Skeletal muscle tissue (tissue), 4 donors: Measurements from ENCODE around the gene ATP9B. TPM values are rescaled to one million over a fixed set of nuclear protein-coding genes. Genes with fewer than 3 reads are reported as not detected.

ENCODE experiments used
- H3K27ac ChIP-seq: one replicate; pipeline ENCODE4 v1.7.0; 2013; ENCODE audit warnings: mild to moderate bottlenecking, low read depth, low read length, inconsistent platforms
- H3K27me3 ChIP-seq, 3 donors: one replicate each; pipeline ENCODE4 v1.7.0; 2013; ENCODE audit warnings: low read length in 3 of 3; ENCODE audit not compliant: control insufficient read depth in 3 of 3, insufficient read depth in 3 of 3
- H3K36me3 ChIP-seq, 3 donors: one replicate each; pipeline ENCODE4 v1.7.0; 2013; ENCODE audit warnings: low read length in 3 of 3; ENCODE audit not compliant: control insufficient read depth in 3 of 3, insufficient read depth in 3 of 3
- H3K4me1 ChIP-seq, 3 donors: one replicate each; pipeline ENCODE4 v1.7.0; 2013; ENCODE audit warnings: low read length in 3 of 3, mild to moderate bottlenecking in 3 of 3; ENCODE audit not compliant: control insufficient read depth in 3 of 3, insufficient read depth in 3 of 3
- H3K4me3 ChIP-seq, 3 donors: one replicate each; pipeline ENCODE4 v1.7.0; 2013; ENCODE audit warnings: low read length in 3 of 3
- H3K9ac ChIP-seq, 3 donors: one replicate each; pipeline ENCODE4 v1.7.0; 2013; ENCODE audit warnings: low read length in 3 of 3, mild to moderate bottlenecking in 3 of 3, moderate library complexity in 2 of 3, low read depth in 1 of 3
- H3K9me3 ChIP-seq, 3 donors: one replicate each; pipeline ENCODE4 v1.7.0; 2013; ENCODE audit warnings: low read length in 3 of 3; ENCODE audit not compliant: control insufficient read depth in 3 of 3
- total RNA-seq: library from RNA; depleted of rRNA; stranded (reverse); fragments of >200 nt; gene quantifications from one replicate; pipeline ENCODE4 v1.2.3, GENCODE V29; 2014
- donor health status: Osteomylitis.

ATP9B gene
- total RNA-seq, 1 donor from 2014 or later = 83.0 TPM

- Histone ChIP-seq H3K27ac (no peak overlapping the region), H3K27me3 (no peaks in the 10 kb centered on the region), H3K4me1 (no peaks in the 10 kb centered on the region), H3K9me3 (no peaks in the 10 kb centered on the region), H3K36me3 (peaks cover 17 to 21% (median 18%) of the 10 kb centered on the region in 3 donors), H3K4me3 (no peak overlapping the region), H3K9ac (no peak overlapping the region)
Measured at GRCh38 chr18:79353267-79353666, 284.1 kb downstream of the ATP9B start.

- Histone ChIP-seq H3K9ac (no peak overlapping the region), H3K4me3 (no peak overlapping the region), H3K4me1 (no peaks in the 10 kb centered on the region), H3K9me3 (no peaks in the 10 kb centered on the region), H3K27me3 (no peaks in the 10 kb centered on the region), H3K36me3 (peaks cover 17 to 21% (median 18%) of the 10 kb centered on the region in 3 donors), H3K27ac (no peak overlapping the region)
Measured at GRCh38 chr18:79354350-79354749, 285.2 kb downstream of the ATP9B start.

- Histone ChIP-seq H3K27ac (no peak overlapping the region), H3K36me3 (peaks cover 12 to 20% (median 16%) of the 10 kb centered on the region in 3 donors), H3K9me3 (no peaks in the 10 kb centered on the region), H3K4me3 (no peak overlapping the region), H3K4me1 (no peaks in the 10 kb centered on the region), H3K27me3 (no peaks in the 10 kb centered on the region), H3K9ac (no peak overlapping the region)
Measured at GRCh38 chr18:79355433-79356335, 286.5 kb downstream of the ATP9B start.

DNA sequence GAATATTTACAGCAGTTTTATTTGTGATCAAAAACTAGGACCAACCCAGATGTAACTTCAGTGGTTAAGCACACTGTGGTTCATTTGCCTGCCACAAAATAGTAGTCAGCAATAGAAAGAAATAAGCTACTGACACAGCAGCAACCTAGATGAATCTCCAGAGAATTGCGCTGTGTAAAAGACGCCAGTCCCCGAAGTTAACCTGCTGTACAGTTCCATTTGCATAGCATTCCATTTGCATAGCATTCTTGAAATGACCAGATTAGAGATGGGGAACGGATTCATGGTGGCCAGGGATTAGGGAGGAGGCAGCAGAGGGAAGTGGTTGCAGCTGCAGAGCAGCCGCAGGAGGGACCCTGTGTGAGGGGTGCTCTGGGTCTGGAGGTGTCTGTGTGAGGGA is 287.2 kb downstream of the ATP9B start:
- Histone ChIP-seq H3K4me1 (no peaks in the 10 kb centered on the region), H3K36me3 (peaks cover 18 to 25% (median 22%) of the 10 kb centered on the region in 3 donors)

GRCh38 chr18:79360933-79361332 is 291.7 kb downstream of the ATP9B start:
- no peaks in the 10 kb centered on the region for H3K9me3 ChIP-seq

More for the DNA sequence above, 287.2 kb downstream of the ATP9B start:
- Histone ChIP-seq H3K4me3 (no peak overlapping the region), H3K9me3 (no peaks in the 10 kb centered on the region), H3K9ac (no peak overlapping the region), H3K27me3 (no peaks in the 10 kb centered on the region), H3K27ac (no peak overlapping the region)

DNA sequence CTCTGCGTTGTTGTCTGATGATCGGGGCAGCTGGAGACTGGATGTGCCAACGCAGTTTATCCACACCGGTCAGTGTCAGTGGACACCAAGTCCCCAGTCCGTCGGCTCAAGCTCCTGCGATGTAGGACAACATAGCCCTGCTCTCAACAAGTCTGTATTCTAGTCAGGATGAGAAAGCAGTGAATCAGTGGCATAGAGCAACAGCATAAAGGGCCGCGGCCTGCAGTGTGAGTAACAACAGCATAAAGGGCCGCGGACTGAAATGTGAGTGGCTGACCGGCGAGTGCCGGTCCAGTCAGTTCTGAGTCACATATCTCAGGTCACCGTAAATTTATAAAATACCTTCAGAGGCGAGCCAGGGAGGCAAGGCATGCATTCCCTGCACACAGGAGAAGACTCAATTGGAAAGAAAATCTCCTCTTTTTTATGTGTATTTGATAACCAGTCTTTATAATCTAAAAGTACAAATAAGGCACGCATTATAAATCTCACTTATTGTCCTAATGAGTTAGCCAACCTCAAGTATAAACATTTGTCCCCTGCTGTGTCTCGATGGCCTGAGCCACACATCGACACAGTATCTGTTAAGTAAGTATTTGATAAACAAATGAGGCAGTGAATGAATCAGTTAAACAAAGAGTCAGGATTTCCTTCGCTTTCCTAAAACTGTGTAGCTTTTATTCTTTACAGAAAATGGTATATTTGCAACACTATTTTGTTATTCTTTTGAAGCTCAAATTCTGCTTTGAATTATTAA is 292.8 kb downstream of the ATP9B start:
- Histone ChIP-seq H3K27ac (no peak overlapping the region), H3K4me3 (no peak overlapping the region), H3K36me3 (peaks cover 27 to 48% (median 33%) of the 10 kb centered on the region in 3 donors), H3K4me1 (no peaks in the 10 kb centered on the region), H3K9me3 (no peaks in the 10 kb centered on the region), H3K9ac (no peak overlapping the region), H3K27me3 (no peaks in the 10 kb centered on the region)

More at GRCh38 chr18:79360933-79361332, 291.7 kb downstream of the ATP9B start:
- Histone ChIP-seq H3K27ac (no peak overlapping the region), H3K9ac (no peak overlapping the region), H3K4me1 (no peaks in the 10 kb centered on the region), H3K4me3 (no peak overlapping the region), H3K27me3 (no peaks in the 10 kb centered on the region), H3K36me3 (peaks cover 20 to 44% (median 31%) of the 10 kb centered on the region in 3 donors)

DNA sequence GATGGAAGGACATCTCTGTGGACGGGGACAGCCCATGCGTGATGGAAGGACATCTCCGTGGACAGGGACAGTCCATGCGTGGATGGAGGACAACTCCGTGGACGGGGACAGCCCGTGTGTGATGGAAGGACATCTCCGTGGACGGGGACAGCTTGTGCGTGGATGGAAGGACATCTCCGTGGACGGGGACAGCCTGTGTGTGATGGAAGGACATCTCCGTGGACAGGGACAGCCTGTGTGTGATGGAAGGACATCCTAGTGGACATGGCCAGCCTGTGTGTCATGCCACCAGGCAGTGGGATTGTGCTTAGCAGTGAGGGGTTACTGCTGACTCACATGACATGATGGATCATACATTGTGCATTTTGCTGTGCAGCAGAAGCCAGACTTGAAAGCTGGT is 296.5 kb downstream of the ATP9B start:
- Histone ChIP-seq H3K4me3 (no peak overlapping the region), H3K4me1 (no peaks in the 10 kb centered on the region), H3K9ac (no peak overlapping the region), H3K27ac (no peak overlapping the region), H3K9me3 (no peaks in the 10 kb centered on the region), H3K36me3 (peaks cover 20 to 38% (median 29%) of the 10 kb centered on the region in 3 donors), H3K27me3 (no peaks in the 10 kb centered on the region)

GRCh38 chr18:79366177-79367094 is 297.2 kb downstream of the ATP9B start:
- Histone ChIP-seq H3K27me3 (no peaks in the 10 kb centered on the region), H3K9me3 (no peaks in the 10 kb centered on the region), H3K27ac (no peak overlapping the region), H3K36me3 (peaks cover 15 to 32% (median 23%) of the 10 kb centered on the region in 3 donors), H3K4me1 (no peaks in the 10 kb centered on the region), H3K9ac (no peak overlapping the region), H3K4me3 (no peak overlapping the region)

- Histone ChIP-seq H3K4me3 (no peak overlapping the region), H3K36me3 (peaks cover 12 to 27% (median 22%) of the 10 kb centered on the region in 3 donors), H3K9ac (no peak overlapping the region), H3K9me3 (no peaks in the 10 kb centered on the region), H3K27me3 (no peaks in the 10 kb centered on the region), H3K4me1 (no peaks in the 10 kb centered on the region), H3K27ac (no peak overlapping the region)
Measured at GRCh38 chr18:79367480-79367879, 298.3 kb downstream of the ATP9B start.
